GM12878 (cell line): ENCODE results near the gene KLHL30. TPM values are rescaled to one million over a fixed set of nuclear protein-coding genes. Genes with fewer than 3 reads are reported as not detected.

ENCODE experiments used
- ATAC-seq: fragments of 200-7000 bp; cut with Tn5 transposase; 3 replicates; pipeline ENCODE4 v1.9.1; 2020; ENCODE audit warnings: mild to moderate bottlenecking, moderate library complexity
- BruUV-seq: library from RNA; stranded (reverse); fragments of 400-500 nt; replicated peaks from 2 replicates; lab custom pipeline; 2021; lab: Mats Ljungman, UMichigan
- CTCF ChIA-PET: fragments of 300-600 bp; sonication (Branson Sonifier 250); formaldehyde crosslinking; extraction: SDS; loops from one replicate; lab custom pipeline; 2021; ENCODE audit warnings: inconsistent platforms; lab: Yijun Ruan, JAX
- POLR2A ChIA-PET: fragments of 350-600 bp; formaldehyde crosslinking; extraction: SDS; loops from one replicate; lab custom pipeline; 2021; ENCODE audit warnings: inconsistent platforms; lab: Charles Lee
- RAD21 ChIA-PET: fragments of 300-600 bp; sonication (Branson Sonifier 250); formaldehyde crosslinking; loops from one replicate; lab custom pipeline; 2023; ENCODE audit warnings: antibody characterized with exemption; ENCODE audit not compliant: unreplicated experiment; lab: Charles Lee
- SMC1A ChIA-PET: fragments of 300-600 bp; sonication (Branson Sonifier 250); formaldehyde crosslinking; loops from one replicate; lab custom pipeline; 2023; ENCODE audit not compliant: unreplicated experiment, uncharacterized antibody; lab: Charles Lee
- DNase-seq: peaks from one replicate; pipeline ENCODE4 v3.0.0-alpha.2; 2011; ENCODE audit warnings: low read depth, low spot score
- FAIRE-seq: peaks from 3 replicates; lab custom pipeline; 2011; peaks lifted over from hg19 to GRCh38; lab: Jason Lieb, UNC
- H2AFZ ChIP-seq: 2 replicates; pipeline ENCODE4 v1.6.0; 2011; ENCODE audit warnings: low read depth, low read length, control low read depth; ENCODE audit not compliant: control insufficient read depth
- H3K27ac ChIP-seq: 2 replicates; pipeline ENCODE4 v1.5.1; 2011; ENCODE audit warnings: control low read depth; ENCODE audit not compliant: control insufficient read depth, insufficient read depth
- H3K27me3 ChIP-seq, 2 experiments: replicated peaks in 1 of 2; 2 replicates each; pipeline versions ENCODE4 v1.6.0 to v1.6.1; 2011; ENCODE audit warnings: low read length in 1 of 2; ENCODE audit not compliant: control insufficient read depth in 2 of 2, insufficient read depth in 2 of 2
- H3K36me3 ChIP-seq, 2 experiments: 2 replicates each; pipeline ENCODE4 v1.5.1; 2011; ENCODE audit warnings: low read length in 1 of 2; ENCODE audit not compliant: control insufficient read depth in 2 of 2, insufficient read depth in 2 of 2
- H3K4me1 ChIP-seq: 2 replicates; pipeline ENCODE4 v1.6.1; 2011; ENCODE audit warnings: mild to moderate bottlenecking, low read length, moderate library complexity, mixed read lengths; ENCODE audit not compliant: control insufficient read depth, insufficient read depth
- H3K4me2 ChIP-seq: 2 replicates; pipeline ENCODE4 v1.6.0; 2011; ENCODE audit warnings: control low read depth; ENCODE audit not compliant: control insufficient read depth, insufficient read depth
- H3K4me3 ChIP-seq: fragments of 200-600 bp; sonication (generic); 2 replicates; pipeline ENCODE4 v1.5.1; 2016
- H3K79me2 ChIP-seq: 2 replicates; pipeline ENCODE4 v1.6.0; 2011; ENCODE audit warnings: low read length; ENCODE audit not compliant: control insufficient read depth, insufficient read depth
- H3K9ac ChIP-seq: 2 replicates; pipeline ENCODE4 v1.8.0; 2011; ENCODE audit warnings: low read length, control low read depth, mixed read lengths; ENCODE audit not compliant: control insufficient read depth, insufficient read depth
- H3K9me3 ChIP-seq: replicated peaks from 3 replicates; pipeline ENCODE4 v1.5.1; 2011; ENCODE audit warnings: mild to moderate bottlenecking, low read length; ENCODE audit not compliant: control insufficient read depth, insufficient read depth
- H4K20me1 ChIP-seq: 2 replicates; pipeline ENCODE4 v1.6.0; 2011; ENCODE audit not compliant: control insufficient read depth, insufficient read depth
- DPF2 ChIP-seq: fragments of 450-650 bp; IDR thresholded peaks from 2 replicates; pipeline ENCODE4 v1.6.1; 2017; ENCODE audit warnings: mild to moderate bottlenecking
- EP300 ChIP-seq, 2 experiments: fragments of 150-350 bp in 1 of 2; IDR thresholded peaks; 2 replicates each; pipeline ENCODE4 v1.6.1; 2011 to 2012; ENCODE audit warnings: low read depth in 2 of 2, low read length in 2 of 2, borderline replicate concordance in 1 of 2, improper control_type of control experiment in 1 of 2, inconsistent platforms in 1 of 2; ENCODE audit not compliant: control insufficient read depth in 1 of 2
- FOS ChIP-seq: IDR thresholded peaks from 3 replicates; pipeline ENCODE4 v1.6.1; 2011; ENCODE audit warnings: borderline replicate concordance; ENCODE audit not compliant: insufficient read length; ENCODE audit errors: extremely low read depth
- KDM1A ChIP-seq: fragments of 200-600 bp; sonication (generic); IDR thresholded peaks from 2 replicates; pipeline ENCODE4 v1.6.1; 2016; ENCODE audit warnings: borderline replicate concordance
- MEF2B ChIP-seq: fragments of 450-650 bp; IDR thresholded peaks from 2 replicates; pipeline ENCODE4 v1.6.1; 2018; ENCODE audit warnings: mild to moderate bottlenecking, moderate library complexity; ENCODE audit not compliant: partially characterized antibody, poor library complexity, severe bottlenecking
- NR2C2 ChIP-seq: IDR thresholded peaks from 2 replicates; pipeline ENCODE4 v1.6.1; 2011; ENCODE audit warnings: borderline replicate concordance, low read depth; ENCODE audit not compliant: control insufficient read depth, insufficient read length
- POLR2A ChIP-seq: IDR thresholded peaks from 2 replicates; pipeline ENCODE4 v1.6.1; 2011; ENCODE audit warnings: low read depth, mild to moderate bottlenecking, low read length
- RAD21 ChIP-seq: IDR thresholded peaks from 2 replicates; pipeline ENCODE4 v1.6.1; 2011; ENCODE audit warnings: mild to moderate bottlenecking, low read depth, low read length, moderate library complexity; ENCODE audit not compliant: insufficient read depth
- RAD51 ChIP-seq: fragments of 450-650 bp; IDR thresholded peaks from 2 replicates; pipeline ENCODE4 v1.6.1; 2016; ENCODE audit warnings: moderate library complexity, mild to moderate bottlenecking, inconsistent platforms
- RB1 ChIP-seq: fragments of 450-650 bp; formaldehyde crosslinking; IDR thresholded peaks from 2 replicates; pipeline ENCODE4 v1.6.1; 2017; ENCODE audit warnings: mild to moderate bottlenecking, borderline replicate concordance
- RCOR1 ChIP-seq: conservative IDR thresholded peaks from 2 replicates; pipeline ENCODE4 v1.6.1; 2012; ENCODE audit warnings: low read depth, low read length, improper control_type of control experiment
- SIX5 ChIP-seq: IDR thresholded peaks from 2 replicates; pipeline ENCODE4 v1.6.1; 2011; ENCODE audit warnings: mild to moderate bottlenecking, low read depth, low read length, moderate library complexity; ENCODE audit not compliant: severe bottlenecking
- SMAD1 ChIP-seq: fragments of 450-650 bp; IDR thresholded peaks from 2 replicates; pipeline ENCODE4 v1.6.1; 2018; ENCODE audit warnings: mild to moderate bottlenecking, low read depth; ENCODE audit not compliant: partially characterized antibody
- STAT3 ChIP-seq: IDR thresholded peaks from 2 replicates; pipeline ENCODE4 v1.6.1; 2011; ENCODE audit warnings: low read depth, low read length, improper control_type of control experiment
- TCF3 ChIP-seq: IDR thresholded peaks from 2 replicates; pipeline ENCODE4 v1.6.1; 2012; ENCODE audit warnings: low read depth, mild to moderate bottlenecking, low read length, borderline replicate concordance; ENCODE audit not compliant: insufficient read depth
- WGBS: methylation state at CpG from one replicate; pipeline ENCODE4 v1.1.6; 2016; ENCODE audit warnings: low lambda C conversion rate; ENCODE audit not compliant: insufficient replicate concordance, insufficient coverage; ENCODE audit errors: missing lambda C conversion rate; 5-methylcytosine and 5-hydroxymethylcytosine counted together
- in situ Hi-C: fragments of 300-500 bp; cut with MboI; formaldehyde crosslinking; loops from 9 replicates; pipeline ENCODE4 v1.14.3; 2018; ENCODE audit warnings: mixed read lengths
- intact Hi-C: fragments of 100-400 bp; cut with micrococcal nuclease; formaldehyde crosslinking; loops from one replicate; pipeline ENCODE4 v1.14.2; 2022; ENCODE audit not compliant: unreplicated experiment
- polyA plus RNA-seq, 11 experiments: library from polyadenylated mRNA; depleted of rRNA in 4 of 11; unstranded in 6 of 11; stranded (reverse) in 5 of 11; fragments of >200 nt; fragmentation: Nextera tagmentation in 4 of 11; fragmentation: Illumina TruSeq in 1 of 11; extraction: Ambion mirVana in 4 of 11; extraction: Trizol in 1 of 11; gene quantifications; 1 replicate in 1 of 11; 2 replicates in 10 of 11; pipeline versions ENCODE4 v1.2.1 to v1.2.3, GENCODE V29; 2011 to 2016; ENCODE audit warnings: inconsistent platforms in 2 of 11, missing spikeins in 2 of 11, low read depth in 1 of 11
- total RNA-seq, 4 experiments: library from RNA; depleted of rRNA in 3 of 4; stranded (reverse); fragments of >200 nt in 3 of 4; fragmentation: Illumina TruSeq in 1 of 4; extraction: Trizol in 1 of 4; gene quantifications; 2 replicates each; pipeline versions ENCODE4 v1.2.1 to v1.2.3, GENCODE V29; 2013 to 2021
- TF ChIP-seq, protein P1 (sequence below): fragments of 450-650 bp; IDR thresholded peaks from 2 replicates; pipeline ENCODE4 v1.6.1; 2016; ENCODE audit warnings: mild to moderate bottlenecking
- TF ChIP-seq, protein P2 (sequence below): fragments of 450-650 bp; IDR thresholded peaks from 2 replicates; pipeline ENCODE4 v1.6.1; 2017; ENCODE audit warnings: mild to moderate bottlenecking, moderate library complexity

KLHL30 gene
- total and polyA plus RNA-seq, 10 of the 15 experiments (the other 5 are each of a cell fraction or from before 2014, with no cell fraction given) = 0.03 TPM; not detected in 9

DNA sequence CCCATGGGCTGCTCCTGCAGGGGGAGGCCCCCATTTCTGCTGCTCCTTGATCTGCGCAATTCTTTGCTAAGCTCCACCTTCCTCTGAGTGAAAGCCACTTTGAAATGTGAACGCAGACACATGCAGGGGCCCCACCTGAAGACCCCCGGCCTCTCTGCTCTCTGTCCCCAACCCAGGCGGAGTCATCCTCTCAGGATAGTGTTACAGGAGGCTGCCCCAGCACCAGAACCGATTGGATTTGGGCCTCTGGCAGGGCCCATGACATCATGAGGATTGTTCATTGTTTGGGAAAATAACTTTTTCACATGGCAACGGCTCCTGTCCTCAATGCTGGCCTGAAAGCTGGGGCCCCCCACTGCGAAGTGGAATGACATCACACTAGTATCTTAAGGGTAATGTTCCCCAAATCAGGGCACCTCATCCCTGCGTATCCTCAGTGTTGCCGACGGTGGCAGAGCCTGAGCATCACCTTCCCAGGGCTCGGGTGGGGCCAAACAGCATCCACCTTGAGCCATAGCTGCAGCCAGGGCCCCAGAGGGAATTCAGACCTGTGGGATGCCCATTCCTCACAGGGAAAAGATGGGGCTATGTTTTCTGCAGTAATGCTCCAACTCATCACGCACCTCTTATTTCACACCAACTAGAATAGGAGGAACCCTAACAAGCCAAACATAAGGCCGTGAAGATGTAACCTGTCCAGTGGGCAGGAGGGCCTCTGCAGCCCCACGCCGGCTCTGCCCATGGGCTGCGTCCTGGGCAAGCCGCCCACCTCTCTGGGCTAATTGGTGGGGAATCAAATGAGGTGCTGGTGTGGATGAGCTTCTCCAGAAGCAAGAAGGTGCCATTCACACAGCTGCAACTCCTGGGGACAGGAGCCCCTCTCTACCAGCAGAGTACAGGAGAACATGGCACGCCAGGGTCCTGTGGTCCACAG lies 17.6 kb downstream of the KLHL30 start (continued):
- TF ChIP-seq, protein P1, sequence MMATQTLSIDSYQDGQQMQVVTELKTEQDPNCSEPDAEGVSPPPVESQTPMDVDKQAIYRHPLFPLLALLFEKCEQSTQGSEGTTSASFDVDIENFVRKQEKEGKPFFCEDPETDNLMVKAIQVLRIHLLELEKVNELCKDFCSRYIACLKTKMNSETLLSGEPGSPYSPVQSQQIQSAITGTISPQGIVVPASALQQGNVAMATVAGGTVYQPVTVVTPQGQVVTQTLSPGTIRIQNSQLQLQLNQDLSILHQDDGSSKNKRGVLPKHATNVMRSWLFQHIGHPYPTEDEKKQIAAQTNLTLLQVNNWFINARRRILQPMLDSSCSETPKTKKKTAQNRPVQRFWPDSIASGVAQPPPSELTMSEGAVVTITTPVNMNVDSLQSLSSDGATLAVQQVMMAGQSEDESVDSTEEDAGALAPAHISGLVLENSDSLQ = no peak
- no peak for TF ChIP-seq SMAD1
- no peak for TF ChIP-seq TCF3
- TF ChIP-seq STAT3 = no peak
- TF ChIP-seq, all 136 proteins: peak for 0

DNA sequence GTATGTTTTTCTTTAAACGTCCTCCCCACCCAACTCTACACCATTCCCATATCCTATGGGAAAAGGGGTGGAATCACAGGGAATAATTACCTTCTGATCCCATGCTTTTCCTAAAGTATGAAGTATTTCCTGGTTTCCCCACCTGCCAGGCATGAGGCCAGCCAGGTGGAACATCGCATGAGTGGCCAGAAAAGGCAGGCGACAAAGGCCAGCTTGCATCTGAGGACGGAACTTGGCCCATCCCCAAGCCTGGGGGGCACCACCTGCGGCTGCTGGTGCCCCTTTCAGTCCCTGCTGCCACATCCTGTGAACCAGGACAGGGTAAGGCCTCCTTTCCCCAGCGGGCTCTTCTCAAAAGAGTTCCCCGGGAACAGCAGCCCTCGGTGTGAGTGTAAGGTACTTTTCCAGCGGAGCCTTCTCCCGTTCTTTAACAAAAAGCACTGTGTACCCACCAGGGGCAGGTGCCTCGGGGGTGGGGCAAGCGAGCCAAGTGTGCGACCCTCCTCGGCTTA lies 19.1 kb downstream of the KLHL30 start:
- Histone ChIP-seq H3K27me3 (peaks cover 3 to 7% of the 10 kb centered on the region in 2 experiments; a peak in 2 of 4 replicates), H3K4me2 (no peak overlapping the region), H3K4me3 (no peak overlapping the region), H4K20me1 (no peaks in the 10 kb centered on the region), H3K9me3 (no peaks in the 10 kb centered on the region), H3K4me1 (peaks cover 6% of the 10 kb centered on the region; the same call in 1 of the 2 replicates), H3K9ac (no peak overlapping the region), H3K27ac (no peak overlapping the region), H2AFZ (no peak overlapping the region), H3K36me3 (no peaks in the 10 kb centered on the region), H3K79me2 (no peaks in the 10 kb centered on the region)
- intact Hi-C loops (no loop called here), in situ Hi-C loops (no loop called here)
- 54% methylated on average over 14 of the region's 14 CpGs for WGBS
- DNase-seq (no peak), FAIRE-seq (no peak), ATAC-seq (no peak)
- no TSS peak for BruUV-seq
- POLR2A ChIA-PET = no interaction called here
- RAD21 ChIA-PET = no interaction called here
- SMC1A ChIA-PET = no interaction called here
- CTCF ChIA-PET = interaction anchor here (0.7 kb wide), 1 partner anchor 105 kb away, joined by 4 read pairs; no protein-coding TSS in a partner anchor
- TF ChIP-seq RCOR1 (no peak), POLR2A (no peak), KDM1A (no peak), RB1 (no peak), FOS (no peak), MEF2B (no peak), RAD51 (no peak), SIX5 (no peak), SMAD1 (no peak), EP300 (IDR thresholded peaks at IDR 0.05; ENCODE audit: borderline replicate concordance in 1 of 2, control insufficient read depth in 1 of 2, low read depth in 2 of 2, low read length in 2 of 2) (no peak), NR2C2 (no peak), RAD21 (no peak), DPF2 (no peak)
- TF ChIP-seq, protein P2, sequence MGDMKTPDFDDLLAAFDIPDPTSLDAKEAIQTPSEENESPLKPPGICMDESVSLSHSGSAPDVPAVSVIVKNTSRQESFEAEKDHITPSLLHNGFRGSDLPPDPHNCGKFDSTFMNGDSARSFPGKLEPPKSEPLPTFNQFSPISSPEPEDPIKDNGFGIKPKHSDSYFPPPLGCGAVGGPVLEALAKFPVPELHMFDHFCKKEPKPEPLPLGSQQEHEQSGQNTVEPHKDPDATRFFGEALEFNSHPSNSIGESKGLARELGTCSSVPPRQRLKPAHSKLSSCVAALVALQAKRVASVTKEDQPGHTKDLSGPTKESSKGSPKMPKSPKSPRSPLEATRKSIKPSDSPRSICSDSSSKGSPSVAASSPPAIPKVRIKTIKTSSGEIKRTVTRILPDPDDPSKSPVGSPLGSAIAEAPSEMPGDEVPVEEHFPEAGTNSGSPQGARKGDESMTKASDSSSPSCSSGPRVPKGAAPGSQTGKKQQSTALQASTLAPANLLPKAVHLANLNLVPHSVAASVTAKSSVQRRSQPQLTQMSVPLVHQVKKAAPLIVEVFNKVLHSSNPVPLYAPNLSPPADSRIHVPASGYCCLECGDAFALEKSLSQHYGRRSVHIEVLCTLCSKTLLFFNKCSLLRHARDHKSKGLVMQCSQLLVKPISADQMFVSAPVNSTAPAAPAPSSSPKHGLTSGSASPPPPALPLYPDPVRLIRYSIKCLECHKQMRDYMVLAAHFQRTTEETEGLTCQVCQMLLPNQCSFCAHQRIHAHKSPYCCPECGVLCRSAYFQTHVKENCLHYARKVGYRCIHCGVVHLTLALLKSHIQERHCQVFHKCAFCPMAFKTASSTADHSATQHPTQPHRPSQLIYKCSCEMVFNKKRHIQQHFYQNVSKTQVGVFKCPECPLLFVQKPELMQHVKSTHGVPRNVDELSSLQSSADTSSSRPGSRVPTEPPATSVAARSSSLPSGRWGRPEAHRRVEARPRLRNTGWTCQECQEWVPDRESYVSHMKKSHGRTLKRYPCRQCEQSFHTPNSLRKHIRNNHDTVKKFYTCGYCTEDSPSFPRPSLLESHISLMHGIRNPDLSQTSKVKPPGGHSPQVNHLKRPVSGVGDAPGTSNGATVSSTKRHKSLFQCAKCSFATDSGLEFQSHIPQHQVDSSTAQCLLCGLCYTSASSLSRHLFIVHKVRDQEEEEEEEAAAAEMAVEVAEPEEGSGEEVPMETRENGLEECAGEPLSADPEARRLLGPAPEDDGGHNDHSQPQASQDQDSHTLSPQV = no peak
